CD4-positive, alpha-beta T cell (primary cell): ENCODE data around the gene NFE2L1. TPM values are rescaled to one million over a fixed set of nuclear protein-coding genes. Genes with fewer than 3 reads are reported as not detected.
A peak's percentile ranks its signal among the peaks of the same experiment; 100 is the strongest.

Source experiments
- ATAC-seq: fragments of 200-7000 bp; cut with Tn5 transposase; one replicate; pipeline ENCODE4 v1.10.0; 2022; ENCODE audit warnings: mild to moderate bottlenecking; ENCODE audit not compliant: poor library complexity
- CTCF ChIA-PET: fragments of 350-600 bp; sonication (Branson Sonifier 250); formaldehyde crosslinking; loops from one replicate; lab custom pipeline; 2021; ENCODE audit warnings: antibody characterized with exemption, inconsistent platforms; lab: Charles Lee
- POLR2A ChIA-PET: fragments of 350-600 bp; sonication (Branson Sonifier 250); formaldehyde crosslinking; loops from one replicate; lab custom pipeline; 2021; ENCODE audit warnings: antibody characterized with exemption, inconsistent platforms; lab: Charles Lee
- DNase-seq, 14 experiments: peaks; one replicate each; pipeline ENCODE4 v3.0.0-alpha.2; 2013 to 2020; ENCODE audit warnings: mixed read lengths in 2 of 14
- H3K27ac ChIP-seq, 2 donors: one replicate each; pipeline versions ENCODE4 v1.5.1 to v1.7.0; 2013; ENCODE audit warnings: low read length in 2 of 2, low read depth in 1 of 2, mild to moderate bottlenecking in 1 of 2
- H3K27me3 ChIP-seq, 2 experiments: 1 replicate in 1 of 2; 2 replicates in 1 of 2; pipeline versions ENCODE4 v1.6.1 to v1.7.0; 2013; ENCODE audit warnings: low read length in 2 of 2, control low read depth in 1 of 2, mild to moderate bottlenecking in 1 of 2, moderate library complexity in 1 of 2; ENCODE audit not compliant: insufficient read depth in 2 of 2, control insufficient read depth in 1 of 2
- H3K36me3 ChIP-seq: one replicate; pipeline ENCODE4 v1.6.1; 2013; ENCODE audit warnings: low read length, control low read depth; ENCODE audit not compliant: insufficient read depth
- H3K4me1 ChIP-seq: one replicate; pipeline ENCODE4 v1.6.1; 2013; ENCODE audit warnings: low read length, control low read depth; ENCODE audit not compliant: insufficient read depth
- H3K4me3 ChIP-seq: one replicate; pipeline ENCODE4 v1.5.1; 2013; ENCODE audit warnings: mild to moderate bottlenecking, low read length, moderate library complexity
- H3K9me3 ChIP-seq, 2 experiments: 1 replicate in 1 of 2; 2 replicates in 1 of 2; pipeline versions ENCODE4 v1.6.1 to v1.7.0; 2013; ENCODE audit warnings: low read length in 2 of 2, mild to moderate bottlenecking in 2 of 2, control low read depth in 1 of 2, moderate library complexity in 1 of 2; ENCODE audit not compliant: control insufficient read depth in 1 of 2, insufficient read depth in 1 of 2
- H3K27ac Mint-ChIP-seq: one replicate; pipeline ENCODE4 v1.8.0; 2020; ENCODE audit warnings: mixed read lengths
- H3K27me3 Mint-ChIP-seq: one replicate; pipeline ENCODE4 v1.8.0; 2021; ENCODE audit warnings: mixed read lengths
- H3K36me3 Mint-ChIP-seq: one replicate; pipeline ENCODE4 v1.8.0; 2021; ENCODE audit warnings: low read depth, mixed read lengths
- H3K4me1 Mint-ChIP-seq: one replicate; pipeline ENCODE4 v1.8.0; 2021; ENCODE audit warnings: low read depth, mixed read lengths
- H3K4me3 Mint-ChIP-seq: one replicate; pipeline ENCODE4 v1.8.0; 2020; ENCODE audit warnings: mild to moderate bottlenecking, mixed read lengths
- H3K9me3 Mint-ChIP-seq: one replicate; pipeline ENCODE4 v1.8.0; 2020; ENCODE audit warnings: mixed read lengths
- intact Hi-C, 2 experiments: fragments of 100-400 bp; cut with DNase I in 1 of 2; cut with micrococcal nuclease in 1 of 2; formaldehyde crosslinking; loops; one replicate each; pipeline versions ENCODE4 v1.15.1 to v1.9.0; 2023 to 2025; cut with DNase I, micrococcal nuclease
- total RNA-seq, 174 experiments: library from RNA in 2 of 174; stranded (reverse) in 2 of 174; gene quantifications; one replicate each; pipeline ENCODE4 v1.2.3 and lab custom pipeline; 2021 to 2026
- TF ChIP-seq, protein P1 (sequence below): fragments of 200-600 bp; IDR thresholded peaks from one replicate; pipeline ENCODE4 v1.8.0; 2022; ENCODE audit warnings: antibody characterized with exemption, mild to moderate bottlenecking

The NFE2L1 gene
- total RNA-seq, 2 experiments from 2014 or later = 28.1 to 30.6 TPM

DNA sequence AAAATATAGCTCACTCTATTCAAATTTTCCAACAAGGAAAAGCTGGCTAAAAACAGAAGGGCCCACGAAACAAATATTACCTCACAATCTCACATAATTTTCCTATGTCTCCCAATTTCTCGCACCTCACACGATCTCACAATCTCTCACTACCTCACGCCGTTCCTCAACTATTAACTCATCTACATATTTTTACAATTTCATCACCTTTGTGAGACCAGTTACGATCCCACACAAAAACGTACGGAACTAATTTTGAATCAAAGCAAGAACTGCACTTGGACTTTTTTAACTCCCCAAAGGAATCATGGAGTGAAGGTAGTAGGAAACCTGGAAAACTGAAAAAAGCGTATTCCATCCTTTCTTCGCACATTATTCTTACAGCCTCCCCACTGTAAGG is 52.0 kb downstream of the NFE2L1 start:
- Histone ChIP-seq H3K27ac (no peak overlapping the region), H3K4me3 (peak overlapping the region; percentile 89), H3K36me3 (peaks cover 3% of the 10 kb centered on the region), H3K9me3 (no peaks in the 10 kb centered on the region), H3K4me1 (peaks cover 21% of the 10 kb centered on the region), H3K27me3 (no peaks in the 10 kb centered on the region)
- Mint-ChIP-seq H3K36me3 (peaks cover 5% of the 10 kb centered on the region), H3K27me3 (no peaks in the 10 kb centered on the region), H3K27ac (peak overlapping the region; percentile 74), H3K4me3 (peak overlapping the region; percentile 92), H3K9me3 (no peaks in the 10 kb centered on the region), H3K4me1 (peaks cover 48% of the 10 kb centered on the region)
- ChIA-PET CTCF (interaction anchor here (0.6 kb wide), 1 partner anchor 11 kb away, joined by 3 read pairs; no protein-coding TSS in a partner anchor), POLR2A (interaction anchor here (3.8 kb wide), 1 partner anchor 12 kb away, joined by 21 read pairs; no protein-coding TSS in a partner anchor)
- ATAC-seq = no peak
- intact Hi-C loops = loop anchor here in 1 of 2 experiments (10.0 kb wide), 1 partner anchor 265 kb away; the partner anchor contains the start of genes LRRC46 and MRPL10
- TF ChIP-seq, protein P1, sequence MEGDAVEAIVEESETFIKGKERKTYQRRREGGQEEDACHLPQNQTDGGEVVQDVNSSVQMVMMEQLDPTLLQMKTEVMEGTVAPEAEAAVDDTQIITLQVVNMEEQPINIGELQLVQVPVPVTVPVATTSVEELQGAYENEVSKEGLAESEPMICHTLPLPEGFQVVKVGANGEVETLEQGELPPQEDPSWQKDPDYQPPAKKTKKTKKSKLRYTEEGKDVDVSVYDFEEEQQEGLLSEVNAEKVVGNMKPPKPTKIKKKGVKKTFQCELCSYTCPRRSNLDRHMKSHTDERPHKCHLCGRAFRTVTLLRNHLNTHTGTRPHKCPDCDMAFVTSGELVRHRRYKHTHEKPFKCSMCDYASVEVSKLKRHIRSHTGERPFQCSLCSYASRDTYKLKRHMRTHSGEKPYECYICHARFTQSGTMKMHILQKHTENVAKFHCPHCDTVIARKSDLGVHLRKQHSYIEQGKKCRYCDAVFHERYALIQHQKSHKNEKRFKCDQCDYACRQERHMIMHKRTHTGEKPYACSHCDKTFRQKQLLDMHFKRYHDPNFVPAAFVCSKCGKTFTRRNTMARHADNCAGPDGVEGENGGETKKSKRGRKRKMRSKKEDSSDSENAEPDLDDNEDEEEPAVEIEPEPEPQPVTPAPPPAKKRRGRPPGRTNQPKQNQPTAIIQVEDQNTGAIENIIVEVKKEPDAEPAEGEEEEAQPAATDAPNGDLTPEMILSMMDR = no peak
- no peak for DNase-seq

DNA sequence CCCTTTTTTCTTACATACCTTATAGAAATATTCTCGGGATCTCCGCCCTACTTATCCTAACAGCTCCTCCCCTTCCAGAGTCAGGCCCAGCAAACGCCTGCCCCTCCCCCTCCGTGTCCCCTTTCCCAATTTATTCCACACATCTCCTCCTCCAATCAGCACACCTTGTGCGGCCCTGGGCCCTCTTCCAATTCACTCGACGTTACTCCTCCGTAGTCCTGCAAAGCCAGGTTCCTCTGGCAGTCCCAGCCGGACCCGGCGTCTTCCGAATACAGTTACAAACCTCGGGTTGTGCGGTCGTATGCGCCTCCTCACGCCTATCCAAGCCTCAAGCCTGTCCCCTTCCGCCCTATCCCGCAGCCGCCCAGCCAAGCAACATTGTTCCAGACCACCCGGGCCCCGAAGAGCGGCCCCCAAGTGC is 52.4 kb downstream of the NFE2L1 start:
- Mint-ChIP-seq H3K36me3 (peaks cover 5% of the 10 kb centered on the region), H3K27ac (peak overlapping the region; percentile 74), H3K4me3 (peak overlapping the region; percentile 92), H3K9me3 (no peaks in the 10 kb centered on the region), H3K4me1 (peaks cover 48% of the 10 kb centered on the region), H3K27me3 (no peaks in the 10 kb centered on the region)
- H3K9me3 ChIP-seq = no peaks in the 10 kb centered on the region
- TF ChIP-seq, protein P1 = no peak
- H3K27me3 ChIP-seq = no peaks in the 10 kb centered on the region
- peak overlapping the region; percentile 89 for H3K4me3 ChIP-seq
- H3K36me3 ChIP-seq = peaks cover 3% of the 10 kb centered on the region
- intact Hi-C loops = loop anchor here in 1 of 2 experiments (1.0 to 10.0 kb wide), 2 partner anchors 75 to 266 kb away; partner anchors contain the start of genes LRRC46 and MRPL10
- DNase-seq = no peak
- CTCF ChIA-PET = no interaction called here
- H3K4me1 ChIP-seq = peaks cover 21% of the 10 kb centered on the region
- POLR2A ChIA-PET = interaction anchor here (0.7 to 3.8 kb wide), 4 partner anchors 12 to 75 kb away, joined by 3 to 21 read pairs (median 3); no protein-coding TSS in a partner anchor
- peak overlapping the region in 1 of 2 donors; percentile 50 for H3K27ac ChIP-seq
- no peak for ATAC-seq

DNA sequence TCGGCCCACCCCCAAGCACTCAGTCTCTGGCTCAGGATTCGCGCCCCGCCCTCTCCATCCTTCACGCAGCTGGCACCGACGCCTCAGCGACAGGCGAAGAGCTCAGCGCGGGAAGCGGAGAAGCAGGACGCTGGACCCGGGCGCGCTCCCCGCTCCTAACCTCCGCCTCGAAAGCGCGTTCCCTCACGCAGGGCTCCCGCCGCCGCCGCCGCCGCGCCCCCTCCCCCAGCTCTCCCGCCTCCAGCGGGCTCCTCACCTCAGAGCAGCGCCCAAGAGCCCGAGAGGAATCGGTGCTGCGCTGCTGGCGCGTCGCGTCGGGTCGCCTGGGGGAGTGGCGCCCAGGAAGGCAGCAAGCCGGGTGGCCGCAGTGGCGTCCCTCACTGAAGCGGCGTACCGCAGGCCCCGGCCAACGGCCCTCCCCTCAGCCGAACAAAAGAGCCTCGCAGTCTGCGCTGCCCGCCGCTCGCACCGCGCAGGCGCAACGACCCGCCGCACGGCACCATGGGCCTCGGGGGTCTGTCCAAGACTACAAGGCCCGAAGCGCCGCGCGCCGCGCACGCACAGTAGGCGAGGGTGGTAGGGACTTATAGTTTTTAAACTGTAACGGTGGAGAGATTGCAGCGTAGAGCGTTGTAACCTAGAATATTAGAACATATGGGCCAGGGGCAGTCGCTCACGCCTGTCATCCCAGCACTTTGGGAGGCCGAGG is 53.0 kb downstream of the NFE2L1 start, which contains the start of gene CBX1:
TSS of gene CBX1 (minus strand) at position 467 of the 709 bp plus-strand sequence. CDS start 24,474 bp downstream, outside the sequence.
- intact Hi-C loops = loop anchor here in 1 of 2 experiments (1.0 to 10.0 kb wide), 2 partner anchors 76 to 266 kb away; partner anchors contain the start of genes LRRC46 and MRPL10
- Histone ChIP-seq H3K4me1 (peaks cover 21% of the 10 kb centered on the region), H3K27ac (peak within 1 kb of the TSS in 1 of 2 donors; percentile 50), H3K9me3 (no peaks in the 10 kb centered on the region), H3K4me3 (peak within 1 kb of the TSS; percentile 89), H3K36me3 (peaks cover under 1% of the 10 kb centered on the region), H3K27me3 (no peaks in the 10 kb centered on the region)
- ATAC-seq (peak; percentile 94), DNase-seq (peak; percentile 87 to 97 (median 92))
- Mint-ChIP-seq H3K27ac (peak within 1 kb of the TSS; percentile 74), H3K27me3 (no peaks in the 10 kb centered on the region), H3K4me1 (peaks cover 48% of the 10 kb centered on the region), H3K9me3 (no peaks in the 10 kb centered on the region), H3K36me3 (peaks cover 5% of the 10 kb centered on the region), H3K4me3 (peak within 1 kb of the TSS; percentile 92)
- TF ChIP-seq, protein P1 = no peak
- ChIA-PET POLR2A (interaction anchor here (0.7 to 3.8 kb wide), 4 partner anchors 11 to 76 kb away, joined by 3 to 21 read pairs (median 3); no protein-coding TSS in a partner anchor), CTCF (no interaction called here)
